Posterior vena cava (tissue), 2 donors: Measurements from ENCODE around the gene MPO. TPM values are rescaled to one million over a fixed set of nuclear protein-coding genes. Genes with fewer than 3 reads are reported as not detected.
A peak's percentile ranks its signal among the peaks of the same experiment; 100 is the strongest.

Experiments
- DNase-seq: peaks from one replicate; pipeline ENCODE4 v3.0.0-alpha.2; 2020; ENCODE audit warnings: low spot score
- intact Hi-C, 2 donors: fragments of 100-400 bp; cut with DNase I; formaldehyde crosslinking; loops; one replicate each; pipeline versions ENCODE4 v1.14.1 to v1.14.2; 2022 to 2023
- total RNA-seq, 2 donors: library from RNA; stranded (reverse); fragmentation: NEBNext Ultra II Directional; extraction: Animal tissue kit (Norgen Biotek cat#: 25700); gene quantifications; one replicate each; pipeline ENCODE4 v1.2.1, GENCODE V29; 2021
- donor health status: DM: yes; HTN: yes; CAD: no.
- donor health status: DM: yes; HTN: yes; CAD: no.

MPO gene
- total RNA-seq, 2 donors from 2014 or later, result 0.74 to 0.86 TPM

GRCh38 chr17:58272367-58273280 is 8.1 kb downstream of the MPO start:
- peak; percentile 52 for DNase-seq
- intact Hi-C loops, result no loop called here

- peak; percentile 54 for DNase-seq
- intact Hi-C loops, result no loop called here
Observed at GRCh38 chr17:58271216-58271931, 9.4 kb downstream of the MPO start.

- peak; percentile 63 for DNase-seq
- intact Hi-C loops, result no loop called here
Observed at GRCh38 chr17:58270476-58271215, 10.1 kb downstream of the MPO start.

GRCh38 chr17:58269557-58270291 is 11.0 kb downstream of the MPO start:
- intact Hi-C loops, result no loop called here
- peak; percentile 54 for DNase-seq

- DNase-seq, result peak; percentile 60
- intact Hi-C loops, result no loop called here
Observed at GRCh38 chr17:58268774-58269556, 11.8 kb downstream of the MPO start.

GRCh38 chr17:58268326-58268725 is 12.4 kb downstream of the MPO start:
- no peak for DNase-seq
- intact Hi-C loops, result no loop called here

- DNase-seq, result no peak
- intact Hi-C loops, result no loop called here
Observed at GRCh38 chr17:58267347-58268324, 13.1 kb downstream of the MPO start.

GRCh38 chr17:58265902-58266875 is 14.5 kb downstream of the MPO start:
- no peak for DNase-seq
- intact Hi-C loops, result no loop called here

GRCh38 chr17:58265271-58265670 is 15.5 kb downstream of the MPO start:
- intact Hi-C loops, result no loop called here
- no peak for DNase-seq

- DNase-seq, result no peak
- intact Hi-C loops, result no loop called here
Observed at GRCh38 chr17:58264407-58265103, 16.2 kb downstream of the MPO start.

- DNase-seq, result no peak
- intact Hi-C loops, result no loop called here
Observed at GRCh38 chr17:58263773-58264172, 17.0 kb downstream of the MPO start.

- intact Hi-C loops, result no loop called here
- DNase-seq, result no peak
Observed at GRCh38 chr17:58262149-58262548, 18.6 kb downstream of the MPO start.

GRCh38 chr17:58254803-58255202 is 25.9 kb downstream of the MPO start:
- intact Hi-C loops, result loop anchor here in 1 of 2 donors (10.0 kb wide), 1 partner anchor 160 kb away; the partner anchor contains the start of gene RNF43
- no peak for DNase-seq

GRCh38 chr17:58253082-58253481 is 27.7 kb downstream of the MPO start:
- no peak for DNase-seq
- intact Hi-C loops, result loop anchor here in 1 of 2 donors (10.0 kb wide), 1 partner anchor 162 kb away; the partner anchor contains the start of gene RNF43

- intact Hi-C loops, result loop anchor here in 1 of 2 donors (10.0 kb wide), 1 partner anchor 163 kb away; the partner anchor contains the start of gene RNF43
- DNase-seq, result no peak
Observed at GRCh38 chr17:58252141-58252540, 28.6 kb downstream of the MPO start.
